ENCODE data around the gene CROCC2.

- TF ChIP-seq CTCF (IDR thresholded peaks at IDR 0.05) (no peak), POLR2A (IDR thresholded peaks at IDR 0.05) (no peak), EP300 (IDR thresholded peaks at IDR 0.05) (no peak)
Measured at GRCh38 chr2:240915526-240916341, 9.6 kb downstream of the CROCC2 start.
